ENCODE results near the gene FKBP8.

GRCh38 chr19:18493440-18494266 is 49.7 kb downstream of the FKBP8 start:
- TF ChIP-seq EZH2 (IDR thresholded peaks at IDR 0.05; ENCODE audit: insufficient read depth, low read length) (no peak), CTCF (IDR thresholded peaks at IDR 0.05; ENCODE audit: insufficient read depth, low read depth, low read length) (no peak)
